ENCODE measurements around the gene CRNN.
A peak's percentile ranks its signal among the peaks of the same experiment; 100 is the strongest.

CRNN gene

DNA sequence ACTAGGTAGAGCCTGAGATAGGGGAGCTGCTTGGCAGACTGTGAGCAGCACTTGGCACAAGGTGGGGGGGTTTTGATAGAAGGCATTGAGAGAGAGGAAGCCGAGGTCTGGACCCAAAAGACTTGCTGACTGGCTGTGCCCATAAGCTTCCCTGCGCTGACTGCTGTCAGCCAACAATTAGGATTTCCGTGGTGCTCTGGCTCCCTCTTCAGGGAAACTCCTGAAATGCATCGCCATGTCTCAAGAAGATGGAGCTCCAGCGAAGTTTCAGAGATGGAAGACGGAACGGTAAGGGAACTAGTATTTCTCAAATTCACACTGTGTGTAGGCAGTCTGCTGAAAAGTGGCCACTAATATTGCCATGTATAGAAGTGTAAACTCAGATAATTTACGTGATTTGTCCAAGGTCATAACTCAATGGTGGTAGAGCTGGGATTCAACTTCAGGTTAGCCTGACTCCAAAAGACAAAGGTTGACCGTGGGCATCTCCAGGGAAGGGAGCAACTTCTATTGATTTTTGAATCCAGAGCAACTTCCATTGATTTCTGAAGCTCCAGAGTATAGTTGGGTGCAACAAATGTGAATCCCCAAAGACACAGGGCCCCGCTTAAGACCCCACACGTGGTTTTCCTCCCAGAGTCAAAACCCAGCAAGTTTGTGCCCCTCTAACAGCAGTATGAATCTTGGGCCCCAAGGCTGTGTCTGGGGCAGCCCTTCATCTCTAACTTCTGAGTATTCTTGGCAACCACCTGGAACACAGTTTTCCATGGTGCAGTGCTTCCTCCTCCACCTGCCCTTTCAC is 44.5 kb upstream of the CRNN start:
- no peak overlapping the region for H2BK15ac ChIP-seq (replicated peaks; ENCODE audit: low read depth)
- no peak overlapping the region for H3K4me3 ChIP-seq (ENCODE audit: low read length)
- DNase-seq, result peak; percentile 70
- WGBS (ENCODE audit: extremely low coverage, insufficient coverage, low lambda C conversion rate), result no CpG with 5 or more reads among the region's 11 CpGs
- no peaks in the 10 kb centered on the region for H3K79me2 ChIP-seq (ENCODE audit: control insufficient read depth, insufficient read depth, low read length)
- no peaks in the 10 kb centered on the region for H3K27me3 ChIP-seq (ENCODE audit: insufficient read depth, low read length, poor library complexity)
- no peak overlapping the region for H2BK5ac ChIP-seq (ENCODE audit: low read length)
- no peak overlapping the region for H2BK120ac ChIP-seq (ENCODE audit: low read depth, low read length)
- no peaks in the 10 kb centered on the region for H3K79me1 ChIP-seq (ENCODE audit: low read length)
- H3K56ac ChIP-seq (ENCODE audit: low read length), result no peak overlapping the region
- H2AK5ac ChIP-seq (ENCODE audit: low read length), result no peak overlapping the region
- H3K4me1 ChIP-seq (ENCODE audit: control insufficient read depth, low read depth, low read length), result no peaks in the 10 kb centered on the region
- no peak overlapping the region for H3K18ac ChIP-seq (ENCODE audit: low read length)
- H4K8ac ChIP-seq (ENCODE audit: low read depth, low read length), result no peak overlapping the region
- no peak overlapping the region for H3K27ac ChIP-seq (ENCODE audit: low read depth, low read length)
- H3K9ac ChIP-seq (ENCODE audit: low read length), result no peak overlapping the region
- H3K4me2 ChIP-seq (ENCODE audit: low read length), result no peak overlapping the region
- H3K4ac ChIP-seq (ENCODE audit: low read depth, low read length), result no peak overlapping the region
- no peaks in the 10 kb centered on the region for H3K36me3 ChIP-seq (ENCODE audit: control insufficient read depth, insufficient read depth, low read length)
- H4K5ac ChIP-seq (ENCODE audit: low read length), result no peak overlapping the region
- H3K23ac ChIP-seq (ENCODE audit: low read length), result no peak overlapping the region

DNA sequence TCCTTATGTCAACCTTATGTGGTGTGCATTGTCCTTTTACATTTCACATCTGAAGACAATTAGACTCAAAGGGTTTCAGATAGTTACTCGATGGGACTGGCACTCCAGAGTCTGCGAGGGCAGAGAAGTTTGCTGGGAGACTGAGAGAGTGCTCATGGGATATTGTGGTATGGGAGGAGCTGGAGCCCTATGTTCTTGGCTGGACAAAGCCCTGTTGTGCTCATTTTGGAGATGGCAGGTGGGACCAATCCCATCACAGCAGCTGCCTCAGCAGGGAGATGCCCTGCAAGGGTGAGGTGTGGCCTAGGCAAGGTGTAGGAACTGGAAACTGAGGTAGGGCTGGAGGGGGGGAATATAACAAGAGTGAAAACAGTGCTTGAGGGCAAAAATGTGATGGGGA is 43.5 kb upstream of the CRNN start:
- Histone ChIP-seq H3K4me2 (ENCODE audit: low read length) (no peak overlapping the region), H3K23ac (ENCODE audit: low read length) (no peak overlapping the region), H2BK15ac (replicated peaks; ENCODE audit: low read depth) (no peak overlapping the region), H4K5ac (ENCODE audit: low read length) (no peak overlapping the region), H4K8ac (ENCODE audit: low read depth, low read length) (no peak overlapping the region), H2BK5ac (ENCODE audit: low read length) (no peak overlapping the region), H2AK5ac (ENCODE audit: low read length) (no peak overlapping the region), H2BK120ac (ENCODE audit: low read depth, low read length) (no peak overlapping the region), H3K56ac (ENCODE audit: low read length) (no peak overlapping the region), H3K18ac (ENCODE audit: low read length) (no peak overlapping the region), H3K36me3 (ENCODE audit: control insufficient read depth, insufficient read depth, low read length) (no peaks in the 10 kb centered on the region), H3K27ac (ENCODE audit: low read depth, low read length) (no peak overlapping the region), H3K9ac (ENCODE audit: low read length) (no peak overlapping the region), H3K4me1 (ENCODE audit: control insufficient read depth, low read depth, low read length) (no peaks in the 10 kb centered on the region), H3K27me3 (ENCODE audit: insufficient read depth, low read length, poor library complexity) (no peaks in the 10 kb centered on the region), H3K79me2 (ENCODE audit: control insufficient read depth, insufficient read depth, low read length) (no peaks in the 10 kb centered on the region), H3K4ac (ENCODE audit: low read depth, low read length) (no peak overlapping the region), H3K79me1 (ENCODE audit: low read length) (no peaks in the 10 kb centered on the region), H3K4me3 (ENCODE audit: low read length) (no peak overlapping the region)
- no CpG with 5 or more reads among the region's 2 CpGs for WGBS (ENCODE audit: extremely low coverage, insufficient coverage, low lambda C conversion rate)
- no peak for DNase-seq

DNA sequence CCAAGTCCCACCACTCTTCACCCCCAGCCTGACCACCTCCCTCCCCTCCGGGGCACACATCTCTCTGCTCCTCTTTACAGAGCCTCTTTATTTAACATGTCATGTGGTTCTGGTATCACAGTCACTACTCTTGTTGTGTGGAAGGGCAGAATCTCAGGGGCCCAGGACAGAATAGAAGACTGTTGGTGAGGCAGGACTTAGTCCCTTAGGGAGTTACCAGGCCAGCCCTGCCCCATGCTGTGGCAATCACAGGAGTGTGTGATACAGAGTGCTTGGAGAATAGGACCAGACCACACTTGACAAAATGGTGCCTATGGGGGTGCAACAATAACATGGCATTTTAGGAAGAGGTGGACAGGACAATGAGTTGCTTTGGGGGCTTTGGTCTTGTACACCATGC is 43.0 kb upstream of the CRNN start:
- Histone ChIP-seq H2BK15ac (replicated peaks; ENCODE audit: low read depth) (no peak overlapping the region), H3K4me1 (ENCODE audit: control insufficient read depth, low read depth, low read length) (no peaks in the 10 kb centered on the region)

GRCh38 chr1:152451254-152451653 is 37.2 kb upstream of the CRNN start:
- Histone ChIP-seq H3K27ac (ENCODE audit: low read depth, low read length) (no peak overlapping the region), H2BK15ac (replicated peaks; ENCODE audit: low read depth) (no peak overlapping the region), H3K56ac (ENCODE audit: low read length) (no peak overlapping the region), H3K9ac (ENCODE audit: low read length) (no peak overlapping the region), H3K23ac (ENCODE audit: low read length) (no peak overlapping the region), H3K27me3 (ENCODE audit: insufficient read depth, low read length, poor library complexity) (no peaks in the 10 kb centered on the region), H3K4me1 (ENCODE audit: control insufficient read depth, low read depth, low read length) (no peaks in the 10 kb centered on the region), H2BK120ac (ENCODE audit: low read depth, low read length) (no peak overlapping the region), H3K79me2 (ENCODE audit: control insufficient read depth, insufficient read depth, low read length) (no peaks in the 10 kb centered on the region), H3K4ac (ENCODE audit: low read depth, low read length) (no peak overlapping the region), H3K4me3 (ENCODE audit: low read length) (no peak overlapping the region), H2BK5ac (ENCODE audit: low read length) (no peak overlapping the region), H3K79me1 (ENCODE audit: low read length) (no peaks in the 10 kb centered on the region), H3K4me2 (ENCODE audit: low read length) (no peak overlapping the region), H4K8ac (ENCODE audit: low read depth, low read length) (no peak overlapping the region), H2AK5ac (ENCODE audit: low read length) (no peak overlapping the region), H3K18ac (ENCODE audit: low read length) (no peak overlapping the region), H3K36me3 (ENCODE audit: control insufficient read depth, insufficient read depth, low read length) (no peaks in the 10 kb centered on the region), H4K5ac (ENCODE audit: low read length) (no peak overlapping the region)
- WGBS (ENCODE audit: extremely low coverage, insufficient coverage, low lambda C conversion rate), result no CpG with 5 or more reads among the region's 6 CpGs
- no peak for DNase-seq

More for the DNA sequence above, 43.0 kb upstream of the CRNN start:
- no peak overlapping the region for H3K27ac ChIP-seq (ENCODE audit: low read depth, low read length)
- no peak overlapping the region for H3K4ac ChIP-seq (ENCODE audit: low read depth, low read length)
- no peak overlapping the region for H4K8ac ChIP-seq (ENCODE audit: low read depth, low read length)
- H3K4me2 ChIP-seq (ENCODE audit: low read length), result no peak overlapping the region
- no peak for DNase-seq
- no peak overlapping the region for H3K9ac ChIP-seq (ENCODE audit: low read length)
- H3K79me1 ChIP-seq (ENCODE audit: low read length), result no peaks in the 10 kb centered on the region
- H2BK120ac ChIP-seq (ENCODE audit: low read depth, low read length), result no peak overlapping the region
- H2AK5ac ChIP-seq (ENCODE audit: low read length), result no peak overlapping the region
- no peak overlapping the region for H3K18ac ChIP-seq (ENCODE audit: low read length)
- H4K5ac ChIP-seq (ENCODE audit: low read length), result no peak overlapping the region
- H3K36me3 ChIP-seq (ENCODE audit: control insufficient read depth, insufficient read depth, low read length), result no peaks in the 10 kb centered on the region
- no peak overlapping the region for H3K4me3 ChIP-seq (ENCODE audit: low read length)
- no peaks in the 10 kb centered on the region for H3K27me3 ChIP-seq (ENCODE audit: insufficient read depth, low read length, poor library complexity)
- H3K79me2 ChIP-seq (ENCODE audit: control insufficient read depth, insufficient read depth, low read length), result no peaks in the 10 kb centered on the region
- no CpG with 5 or more reads among the region's 1 CpG for WGBS (ENCODE audit: extremely low coverage, insufficient coverage, low lambda C conversion rate)
- no peak overlapping the region for H3K23ac ChIP-seq (ENCODE audit: low read length)
- H2BK5ac ChIP-seq (ENCODE audit: low read length), result no peak overlapping the region
- H3K56ac ChIP-seq (ENCODE audit: low read length), result no peak overlapping the region

GRCh38 chr1:152449661-152450060 is 35.6 kb upstream of the CRNN start:
- Histone ChIP-seq H3K23ac (ENCODE audit: low read length) (no peak overlapping the region), H3K79me1 (ENCODE audit: low read length) (no peaks in the 10 kb centered on the region), H3K18ac (ENCODE audit: low read length) (no peak overlapping the region), H3K4ac (ENCODE audit: low read depth, low read length) (no peak overlapping the region), H2BK15ac (replicated peaks; ENCODE audit: low read depth) (no peak overlapping the region), H3K27ac (ENCODE audit: low read depth, low read length) (no peak overlapping the region), H3K56ac (ENCODE audit: low read length) (no peak overlapping the region), H4K5ac (ENCODE audit: low read length) (no peak overlapping the region), H2BK5ac (ENCODE audit: low read length) (no peak overlapping the region), H4K8ac (ENCODE audit: low read depth, low read length) (no peak overlapping the region), H3K4me3 (ENCODE audit: low read length) (no peak overlapping the region), H3K4me2 (ENCODE audit: low read length) (no peak overlapping the region), H3K79me2 (ENCODE audit: control insufficient read depth, insufficient read depth, low read length) (no peaks in the 10 kb centered on the region), H3K9ac (ENCODE audit: low read length) (no peak overlapping the region), H3K4me1 (ENCODE audit: control insufficient read depth, low read depth, low read length) (no peaks in the 10 kb centered on the region), H2BK120ac (ENCODE audit: low read depth, low read length) (no peak overlapping the region), H3K36me3 (ENCODE audit: control insufficient read depth, insufficient read depth, low read length) (no peaks in the 10 kb centered on the region), H2AK5ac (ENCODE audit: low read length) (no peak overlapping the region), H3K27me3 (ENCODE audit: insufficient read depth, low read length, poor library complexity) (no peaks in the 10 kb centered on the region)
- WGBS (ENCODE audit: extremely low coverage, insufficient coverage, low lambda C conversion rate), result no CpG with 5 or more reads among the region's 2 CpGs
- no peak for DNase-seq

- Histone ChIP-seq H4K8ac (ENCODE audit: low read depth, low read length) (no peak overlapping the region), H3K79me2 (ENCODE audit: control insufficient read depth, insufficient read depth, low read length) (no peaks in the 10 kb centered on the region), H3K79me1 (ENCODE audit: low read length) (no peaks in the 10 kb centered on the region), H3K56ac (ENCODE audit: low read length) (no peak overlapping the region), H2BK120ac (ENCODE audit: low read depth, low read length) (no peak overlapping the region), H3K23ac (ENCODE audit: low read length) (no peak overlapping the region), H3K9ac (ENCODE audit: low read length) (no peak overlapping the region), H2BK15ac (replicated peaks; ENCODE audit: low read depth) (no peak overlapping the region), H4K5ac (ENCODE audit: low read length) (no peak overlapping the region), H2AK5ac (ENCODE audit: low read length) (no peak overlapping the region), H3K27me3 (ENCODE audit: insufficient read depth, low read length, poor library complexity) (no peaks in the 10 kb centered on the region), H2BK5ac (ENCODE audit: low read length) (no peak overlapping the region), H3K36me3 (ENCODE audit: control insufficient read depth, insufficient read depth, low read length) (no peaks in the 10 kb centered on the region), H3K4me2 (ENCODE audit: low read length) (no peak overlapping the region), H3K27ac (ENCODE audit: low read depth, low read length) (no peak overlapping the region), H3K18ac (ENCODE audit: low read length) (no peak overlapping the region), H3K4ac (ENCODE audit: low read depth, low read length) (no peak overlapping the region), H3K4me3 (ENCODE audit: low read length) (no peak overlapping the region), H3K4me1 (ENCODE audit: control insufficient read depth, low read depth, low read length) (no peaks in the 10 kb centered on the region)
- no CpG with 5 or more reads among the region's 5 CpGs for WGBS (ENCODE audit: extremely low coverage, insufficient coverage, low lambda C conversion rate)
- DNase-seq, result no peak
Measured at GRCh38 chr1:152448496-152448895, 34.4 kb upstream of the CRNN start.
